Fibroblast of mammary gland (primary cell): Measurements from ENCODE around the gene MIGA1.
"Not testable (repeated sequence)": the region's sequence is repeated elsewhere in the genome, so short reads cannot be mapped to it uniquely, and the experiment has no call there.

Source experiments
- DNase-seq: peaks from one replicate; pipeline ENCODE4 v3.0.0-alpha.2; 2010; ENCODE audit warnings: low read depth
- H3K4me3 ChIP-seq: 2 replicates; pipeline ENCODE4 v1.5.1; 2011; ENCODE audit warnings: low read depth, mild to moderate bottlenecking, low read length, moderate library complexity; ENCODE audit not compliant: control insufficient read depth
- TF ChIP-seq, protein P1 (sequence below): conservative IDR thresholded peaks from 2 replicates; pipeline ENCODE4 v1.5.1; 2011; ENCODE audit warnings: low read depth, low read length, inconsistent platforms; ENCODE audit not compliant: control insufficient read depth, insufficient read depth

MIGA1 gene

DNA sequence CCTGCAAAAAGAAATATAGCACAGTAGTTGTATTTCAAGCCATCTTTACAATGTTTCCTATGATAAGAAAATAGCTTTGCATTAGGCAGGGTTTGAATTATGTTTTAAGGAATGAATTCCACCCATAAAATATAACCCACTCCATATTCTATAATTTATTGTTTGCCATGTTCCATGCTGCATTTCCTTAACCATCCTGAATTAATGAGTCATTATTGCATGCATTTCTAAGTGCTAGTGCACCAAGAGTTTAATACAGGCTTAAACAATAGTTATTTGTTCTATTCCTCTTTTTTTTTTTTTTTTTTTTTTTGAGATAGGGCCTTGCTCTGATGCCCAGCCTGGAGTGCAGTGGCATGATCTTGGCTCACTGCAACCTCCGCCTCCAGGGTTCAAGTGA is 45.2 kb downstream of the MIGA1 start:
- TF ChIP-seq, protein P1, sequence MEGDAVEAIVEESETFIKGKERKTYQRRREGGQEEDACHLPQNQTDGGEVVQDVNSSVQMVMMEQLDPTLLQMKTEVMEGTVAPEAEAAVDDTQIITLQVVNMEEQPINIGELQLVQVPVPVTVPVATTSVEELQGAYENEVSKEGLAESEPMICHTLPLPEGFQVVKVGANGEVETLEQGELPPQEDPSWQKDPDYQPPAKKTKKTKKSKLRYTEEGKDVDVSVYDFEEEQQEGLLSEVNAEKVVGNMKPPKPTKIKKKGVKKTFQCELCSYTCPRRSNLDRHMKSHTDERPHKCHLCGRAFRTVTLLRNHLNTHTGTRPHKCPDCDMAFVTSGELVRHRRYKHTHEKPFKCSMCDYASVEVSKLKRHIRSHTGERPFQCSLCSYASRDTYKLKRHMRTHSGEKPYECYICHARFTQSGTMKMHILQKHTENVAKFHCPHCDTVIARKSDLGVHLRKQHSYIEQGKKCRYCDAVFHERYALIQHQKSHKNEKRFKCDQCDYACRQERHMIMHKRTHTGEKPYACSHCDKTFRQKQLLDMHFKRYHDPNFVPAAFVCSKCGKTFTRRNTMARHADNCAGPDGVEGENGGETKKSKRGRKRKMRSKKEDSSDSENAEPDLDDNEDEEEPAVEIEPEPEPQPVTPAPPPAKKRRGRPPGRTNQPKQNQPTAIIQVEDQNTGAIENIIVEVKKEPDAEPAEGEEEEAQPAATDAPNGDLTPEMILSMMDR, result no peak
- no peak overlapping the region for H3K4me3 ChIP-seq
- peak; percentile 21 for DNase-seq

GRCh38 chr1:77825131-77825709 is 45.8 kb downstream of the MIGA1 start:
- DNase-seq, result peak; percentile 91
- TF ChIP-seq, protein P1, result peak; percentile 28
- H3K4me3 ChIP-seq, result no peak overlapping the region

GRCh38 chr1:77826851-77827250 is 47.4 kb downstream of the MIGA1 start:
- DNase-seq, H3K4me3 ChIP-seq: not testable (repeated sequence)

- DNase-seq, result no peak
- TF ChIP-seq, protein P1, result no peak
- no peak overlapping the region for H3K4me3 ChIP-seq
Measured at GRCh38 chr1:77828098-77828497, 48.6 kb downstream of the MIGA1 start.

DNA sequence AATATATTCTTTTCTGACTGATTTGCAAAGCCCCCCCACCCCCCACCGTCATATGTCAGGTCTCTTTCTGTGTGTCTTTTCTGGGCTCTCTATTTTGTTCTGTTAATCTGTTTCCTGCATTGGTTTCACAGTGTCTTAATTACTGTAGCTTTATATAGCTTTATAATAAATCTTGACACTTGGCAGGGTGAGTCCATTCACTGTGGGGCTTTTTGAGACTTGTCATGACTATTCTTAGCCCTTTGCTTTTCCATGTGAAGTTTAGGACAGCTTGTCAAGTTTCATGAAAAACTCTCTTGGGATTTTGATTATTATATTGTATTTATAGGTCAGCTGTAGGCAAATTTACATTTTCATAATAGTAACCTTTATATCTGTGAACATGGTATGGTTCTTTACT is 50.4 kb downstream of the MIGA1 start:
- TF ChIP-seq, protein P1, result no peak

GRCh38 chr1:77830946-77831345 is 51.5 kb downstream of the MIGA1 start:
- no peak for DNase-seq
- H3K4me3 ChIP-seq, result no peak overlapping the region
- TF ChIP-seq, protein P1, result no peak

More for the DNA sequence above, 50.4 kb downstream of the MIGA1 start:
- no peak for DNase-seq
- no peak overlapping the region for H3K4me3 ChIP-seq

- no peak overlapping the region for H3K4me3 ChIP-seq
- peak; percentile 42 for DNase-seq
- TF ChIP-seq, protein P1, result no peak
Measured at GRCh38 chr1:77831566-77831965, 52.1 kb downstream of the MIGA1 start.
